GM23338 (cell line): Measurements from ENCODE around the gene PCDHGA5. TPM values are rescaled to one million over a fixed set of nuclear protein-coding genes. Genes with fewer than 3 reads are reported as not detected.
A peak's percentile ranks its signal among the peaks of the same experiment; 100 is the strongest.

Source experiments
- ATAC-seq: fragments of 200-7000 bp; cut with Tn5 transposase; 3 replicates; pipeline ENCODE4 v1.9.1; 2020
- DNase-seq: peaks from one replicate; pipeline ENCODE4 v3.0.0-alpha.2; 2015; ENCODE audit warnings: low spot score
- H2AFZ ChIP-seq: fragments of 200-600 bp; sonication (generic); 2 replicates; pipeline ENCODE4 v1.8.0; 2016; ENCODE audit warnings: antibody characterized with exemption, mild to moderate bottlenecking, moderate library complexity
- H3F3A ChIP-seq: fragments of 200-600 bp; sonication (generic); replicated peaks from 2 replicates; pipeline ENCODE4 v1.8.0; 2017; ENCODE audit warnings: antibody characterized with exemption, mixed run types, low read depth
- H3K27ac ChIP-seq: fragments of 200-600 bp; sonication (generic); 2 replicates; pipeline ENCODE4 v1.6.1; 2016; ENCODE audit warnings: low read depth
- H3K27me3 ChIP-seq: fragments of 200-600 bp; sonication (generic); 2 replicates; pipeline ENCODE4 v1.8.0; 2016; ENCODE audit warnings: mild to moderate bottlenecking, mixed run types, moderate library complexity; ENCODE audit not compliant: insufficient read depth
- H3K36me3 ChIP-seq: fragments of 200-600 bp; sonication (generic); 2 replicates; pipeline ENCODE4 v1.8.0; 2016; ENCODE audit warnings: mild to moderate bottlenecking; ENCODE audit not compliant: insufficient read depth
- H3K4me1 ChIP-seq: fragments of 200-600 bp; sonication (generic); 2 replicates; pipeline ENCODE4 v1.8.0; 2016; ENCODE audit warnings: mild to moderate bottlenecking, moderate library complexity; ENCODE audit not compliant: insufficient read depth
- H3K4me2 ChIP-seq: fragments of 200-600 bp; sonication (generic); 2 replicates; pipeline ENCODE4 v1.7.1; 2017; ENCODE audit warnings: mixed run types
- H3K4me3 ChIP-seq: fragments of 200-600 bp; sonication (generic); 2 replicates; pipeline ENCODE4 v1.6.1; 2016; ENCODE audit warnings: mixed run types
- H3K79me2 ChIP-seq: fragments of 200-600 bp; sonication (generic); replicated peaks from 2 replicates; pipeline ENCODE4 v1.8.0; 2017; ENCODE audit warnings: mild to moderate bottlenecking; ENCODE audit not compliant: insufficient read depth
- H3K9me2 ChIP-seq: fragments of 200-600 bp; sonication (generic); 2 replicates; pipeline ENCODE4 v1.8.0; 2017; ENCODE audit not compliant: insufficient read depth
- H4K20me1 ChIP-seq: fragments of 200-600 bp; sonication (generic); replicated peaks from 2 replicates; pipeline ENCODE4 v1.8.0; 2017; ENCODE audit warnings: mild to moderate bottlenecking; ENCODE audit not compliant: insufficient read depth
- H3K27ac Mint-ChIP-seq: 2 replicates; pipeline ENCODE4 v1.8.0; 2020; ENCODE audit warnings: inconsistent platforms, mild to moderate bottlenecking, moderate library complexity, mixed read lengths
- H3K27me3 Mint-ChIP-seq: 3 replicates; pipeline ENCODE4 v1.8.0; 2022; ENCODE audit warnings: low read depth, mild to moderate bottlenecking, moderate library complexity, mixed read lengths, inconsistent platforms; ENCODE audit not compliant: insufficient read depth, poor library complexity
- H3K36me3 Mint-ChIP-seq: 3 replicates; pipeline ENCODE4 v1.8.0; 2021; ENCODE audit warnings: low read depth, mild to moderate bottlenecking, inconsistent platforms, moderate library complexity, mixed read lengths
- H3K4me1 Mint-ChIP-seq: 3 replicates; pipeline ENCODE4 v1.8.0; 2020; ENCODE audit warnings: mild to moderate bottlenecking, inconsistent platforms, mixed read lengths
- H3K4me3 Mint-ChIP-seq: 3 replicates; pipeline ENCODE4 v1.8.0; 2021; ENCODE audit warnings: moderate library complexity, mild to moderate bottlenecking, inconsistent platforms, mixed read lengths
- H3K9me3 Mint-ChIP-seq: 3 replicates; pipeline ENCODE4 v1.8.0; 2020; ENCODE audit warnings: moderate library complexity, mild to moderate bottlenecking, inconsistent platforms, mixed read lengths
- CREB1 ChIP-seq: fragments of 250-450 bp; sonication (Bioruptor Pico); IDR thresholded peaks from 2 replicates; pipeline ENCODE4 v1.5.0; 2020; ENCODE audit warnings: low read depth, mild to moderate bottlenecking, moderate library complexity
- CTCF ChIP-seq, 2 experiments: fragments of 200-600 bp in 1 of 2; sonication (generic) in 1 of 2; conservative IDR thresholded peaks; 2 replicates each; pipeline versions ENCODE4 v1.5.1 to v1.6.1; 2016 to 2017; ENCODE audit warnings: antibody characterized with exemption in 2 of 2, low read depth in 2 of 2, mild to moderate bottlenecking in 2 of 2, moderate library complexity in 1 of 2
- EZH2phosphoT487 ChIP-seq: fragments of 200-600 bp; sonication (generic); IDR thresholded peaks from one replicate; pipeline ENCODE4 v1.8.1; 2018; ENCODE audit warnings: antibody characterized with exemption; ENCODE audit not compliant: unreplicated experiment
- JUNB ChIP-seq: IDR thresholded peaks from one replicate; pipeline ENCODE4 v1.6.1; 2016; ENCODE audit warnings: antibody characterized with exemption; ENCODE audit not compliant: unreplicated experiment
- NANOG ChIP-seq: IDR thresholded peaks from 2 replicates; pipeline ENCODE4 v1.6.1; 2016; ENCODE audit warnings: antibody characterized with exemption, borderline replicate concordance
- POLR2AphosphoS5 ChIP-seq: IDR thresholded peaks from 2 replicates; pipeline ENCODE4 v1.6.1; 2016; ENCODE audit warnings: antibody characterized with exemption, low read depth
- ZNF114 ChIP-seq: fragments of 250-450 bp; sonication (Bioruptor Pico); IDR thresholded peaks from 2 replicates; pipeline ENCODE4 v1.5.0; 2020; ENCODE audit warnings: mild to moderate bottlenecking, moderate library complexity
- polyA plus RNA-seq: library from polyadenylated mRNA; unstranded; fragments of >200 nt; fragmentation: Nextera tagmentation; extraction: Ambion mirVana; gene quantifications from 2 replicates; pipeline ENCODE4 v1.2.1, GENCODE V29; 2016
- total RNA-seq: library from RNA; depleted of rRNA; stranded (reverse); fragments of >200 nt; shearing (Covaris generic); gene quantifications from 2 replicates; pipeline ENCODE4 v1.2.3, GENCODE V29; 2014
- TF ChIP-seq, protein P1 (sequence below): IDR thresholded peaks from one replicate; pipeline ENCODE4 v1.6.1; 2018; ENCODE audit warnings: antibody characterized with exemption; ENCODE audit not compliant: unreplicated experiment
- TF ChIP-seq, protein P2 (sequence below): IDR thresholded peaks from 2 replicates; pipeline ENCODE4 v1.6.1; 2016; ENCODE audit warnings: antibody characterized with exemption

Gene PCDHGA5
- total and polyA plus RNA-seq, 2 experiments from 2014 or later = 0.55 to 3.1 TPM

GRCh38 chr5:141356133-141356532 lies 7.8 kb upstream of the PCDHGA5 start:
- Histone ChIP-seq H3K36me3 (no peaks in the 10 kb centered on the region), H3K4me3 (no peak overlapping the region), H2AFZ (no peak overlapping the region), H4K20me1 (no peaks in the 10 kb centered on the region), H3K27me3 (no peaks in the 10 kb centered on the region), H3K27ac (no peak overlapping the region), H3K9me2 (no peaks in the 10 kb centered on the region), H3K79me2 (no peaks in the 10 kb centered on the region), H3K4me2 (no peak overlapping the region), H3K4me1 (no peaks in the 10 kb centered on the region), H3F3A (0 out of 2 replicates have a peak, but pooled peaks cover 3% of the 10 kb centered on the region)
- Mint-ChIP-seq H3K27me3 (peaks cover 9% of the 10 kb centered on the region), H3K4me3 (no peak overlapping the region), H3K9me3 (peaks cover 62% of the 10 kb centered on the region), H3K27ac (no peak overlapping the region), H3K4me1 (peaks cover 5% of the 10 kb centered on the region), H3K36me3 (peaks cover 61% of the 10 kb centered on the region)
- DNase-seq (no peak), ATAC-seq (no peak)
- no peak for TF ChIP-seq EZH2phosphoT487
- TF ChIP-seq ZNF114 = no peak
- TF ChIP-seq NANOG = no peak

DNA sequence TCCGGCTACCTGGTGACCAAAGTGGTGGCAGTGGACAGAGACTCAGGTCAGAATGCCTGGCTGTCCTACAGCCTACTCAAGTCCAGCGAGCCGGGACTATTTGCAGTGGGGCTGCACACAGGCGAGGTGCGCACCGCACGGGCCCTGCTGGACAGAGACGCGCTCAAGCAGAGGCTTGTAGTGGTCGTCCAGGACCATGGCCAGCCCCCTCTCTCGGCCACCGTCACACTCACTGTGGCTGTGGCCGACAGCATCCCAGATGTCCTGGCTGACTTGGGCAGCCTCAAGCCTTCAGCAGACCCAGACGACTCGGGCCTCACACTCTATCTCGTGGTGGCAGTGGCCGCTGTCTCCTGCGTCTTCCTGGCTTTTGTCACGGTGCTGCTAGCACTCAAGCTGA lies 7.0 kb upstream of the PCDHGA5 start:
- H3K9me2 ChIP-seq = no peaks in the 10 kb centered on the region
- no peak overlapping the region for H3K4me3 ChIP-seq
- no peak for TF ChIP-seq CREB1 (CRISPR knock-in tag)
- TF ChIP-seq JUNB = no peak
- no peak for TF ChIP-seq POLR2AphosphoS5
- TF ChIP-seq, protein P1, sequence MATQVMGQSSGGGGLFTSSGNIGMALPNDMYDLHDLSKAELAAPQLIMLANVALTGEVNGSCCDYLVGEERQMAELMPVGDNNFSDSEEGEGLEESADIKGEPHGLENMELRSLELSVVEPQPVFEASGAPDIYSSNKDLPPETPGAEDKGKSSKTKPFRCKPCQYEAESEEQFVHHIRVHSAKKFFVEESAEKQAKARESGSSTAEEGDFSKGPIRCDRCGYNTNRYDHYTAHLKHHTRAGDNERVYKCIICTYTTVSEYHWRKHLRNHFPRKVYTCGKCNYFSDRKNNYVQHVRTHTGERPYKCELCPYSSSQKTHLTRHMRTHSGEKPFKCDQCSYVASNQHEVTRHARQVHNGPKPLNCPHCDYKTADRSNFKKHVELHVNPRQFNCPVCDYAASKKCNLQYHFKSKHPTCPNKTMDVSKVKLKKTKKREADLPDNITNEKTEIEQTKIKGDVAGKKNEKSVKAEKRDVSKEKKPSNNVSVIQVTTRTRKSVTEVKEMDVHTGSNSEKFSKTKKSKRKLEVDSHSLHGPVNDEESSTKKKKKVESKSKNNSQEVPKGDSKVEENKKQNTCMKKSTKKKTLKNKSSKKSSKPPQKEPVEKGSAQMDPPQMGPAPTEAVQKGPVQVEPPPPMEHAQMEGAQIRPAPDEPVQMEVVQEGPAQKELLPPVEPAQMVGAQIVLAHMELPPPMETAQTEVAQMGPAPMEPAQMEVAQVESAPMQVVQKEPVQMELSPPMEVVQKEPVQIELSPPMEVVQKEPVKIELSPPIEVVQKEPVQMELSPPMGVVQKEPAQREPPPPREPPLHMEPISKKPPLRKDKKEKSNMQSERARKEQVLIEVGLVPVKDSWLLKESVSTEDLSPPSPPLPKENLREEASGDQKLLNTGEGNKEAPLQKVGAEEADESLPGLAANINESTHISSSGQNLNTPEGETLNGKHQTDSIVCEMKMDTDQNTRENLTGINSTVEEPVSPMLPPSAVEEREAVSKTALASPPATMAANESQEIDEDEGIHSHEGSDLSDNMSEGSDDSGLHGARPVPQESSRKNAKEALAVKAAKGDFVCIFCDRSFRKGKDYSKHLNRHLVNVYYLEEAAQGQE = peak; percentile 49
- TF ChIP-seq, protein P2, sequence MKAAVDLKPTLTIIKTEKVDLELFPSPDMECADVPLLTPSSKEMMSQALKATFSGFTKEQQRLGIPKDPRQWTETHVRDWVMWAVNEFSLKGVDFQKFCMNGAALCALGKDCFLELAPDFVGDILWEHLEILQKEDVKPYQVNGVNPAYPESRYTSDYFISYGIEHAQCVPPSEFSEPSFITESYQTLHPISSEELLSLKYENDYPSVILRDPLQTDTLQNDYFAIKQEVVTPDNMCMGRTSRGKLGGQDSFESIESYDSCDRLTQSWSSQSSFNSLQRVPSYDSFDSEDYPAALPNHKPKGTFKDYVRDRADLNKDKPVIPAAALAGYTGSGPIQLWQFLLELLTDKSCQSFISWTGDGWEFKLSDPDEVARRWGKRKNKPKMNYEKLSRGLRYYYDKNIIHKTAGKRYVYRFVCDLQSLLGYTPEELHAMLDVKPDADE = no peak
- no peak for TF ChIP-seq CTCF (conservative IDR thresholded peaks at IDR 0.05; ENCODE audit: low read depth in 2 of 2)
- TF ChIP-seq EZH2phosphoT487 = no peak
- no peak for TF ChIP-seq NANOG
- H3K4me3 Mint-ChIP-seq = no peak overlapping the region
- no peak overlapping the region for H2AFZ ChIP-seq
- H3K27ac ChIP-seq = no peak overlapping the region
- no peaks in the 10 kb centered on the region for H3K79me2 ChIP-seq
- no peaks in the 10 kb centered on the region for H3K4me1 ChIP-seq
- H3K4me1 Mint-ChIP-seq = peaks cover 5% of the 10 kb centered on the region
- no peaks in the 10 kb centered on the region for H3K36me3 ChIP-seq
- peaks cover 64% of the 10 kb centered on the region for H3K36me3 Mint-ChIP-seq
- no peak overlapping the region for H3K27ac Mint-ChIP-seq
- H3K27me3 Mint-ChIP-seq = peaks cover 11% of the 10 kb centered on the region
- no peaks in the 10 kb centered on the region for H4K20me1 ChIP-seq
- DNase-seq (no peak), ATAC-seq (no peak)
- 0 out of 2 replicates have a peak, but pooled peaks cover 3% of the 10 kb centered on the region for H3F3A ChIP-seq
- no peak overlapping the region for H3K4me2 ChIP-seq
- peaks cover 65% of the 10 kb centered on the region for H3K9me3 Mint-ChIP-seq
- H3K27me3 ChIP-seq = no peaks in the 10 kb centered on the region
